Hindlimb muscle (tissue), 1 donor: ENCODE measurements around the gene FXYD1. TPM values are rescaled to one million over a fixed set of nuclear protein-coding genes. Genes with fewer than 3 reads are reported as not detected.

Experiments used
- DNase-seq: peaks from one replicate; pipeline ENCODE4 v3.0.0-alpha.2; 2013
- polyA plus RNA-seq: library from polyadenylated mRNA; unstranded; fragments of 120-200 nt; gene quantifications from one replicate; pipeline ENCODE4 v1.2.1, GENCODE V29; 2013; ENCODE audit not compliant: insufficient read length

FXYD1 gene
- polyA plus RNA-seq, 1 donor: 281 TPM

- DNase-seq: no peak
Observed at GRCh38 chr19:35165200-35166058, 26.8 kb downstream of the FXYD1 start.

GRCh38 chr19:35166100-35167063 is 27.8 kb downstream of the FXYD1 start:
- DNase-seq: no peak

GRCh38 chr19:35167251-35168119 is 28.9 kb downstream of the FXYD1 start:
- no peak for DNase-seq

GRCh38 chr19:35168196-35168595 is 29.6 kb downstream of the FXYD1 start:
- DNase-seq: no peak

GRCh38 chr19:35169221-35169995 is 30.8 kb downstream of the FXYD1 start:
- DNase-seq: no peak

GRCh38 chr19:35170359-35171061 is 31.9 kb downstream of the FXYD1 start:
- DNase-seq: no peak

GRCh38 chr19:35171730-35172129 is 33.1 kb downstream of the FXYD1 start:
- no peak for DNase-seq

- DNase-seq: no peak
Observed at GRCh38 chr19:35174226-35174625, 35.6 kb downstream of the FXYD1 start.

- no peak for DNase-seq
Observed at GRCh38 chr19:35176181-35176570, 37.6 kb downstream of the FXYD1 start.

- no peak for DNase-seq
Observed at GRCh38 chr19:35177377-35178274, 39.0 kb downstream of the FXYD1 start.

GRCh38 chr19:35178701-35179100 is 40.1 kb downstream of the FXYD1 start:
- no peak for DNase-seq

GRCh38 chr19:35179830-35180229 is 41.2 kb downstream of the FXYD1 start:
- DNase-seq: no peak

GRCh38 chr19:35181387-35181786 is 42.8 kb downstream of the FXYD1 start:
- DNase-seq: no peak

GRCh38 chr19:35184267-35184666 is 45.6 kb downstream of the FXYD1 start:
- no peak for DNase-seq

GRCh38 chr19:35184884-35185283 is 46.3 kb downstream of the FXYD1 start:
- DNase-seq: no peak
